ENCODE results near the gene ITGA2B.
"Not testable (repeated sequence)": the region's sequence is repeated elsewhere in the genome, so short reads cannot be mapped to it uniquely, and the experiment has no call there.

ITGA2B gene

DNA sequence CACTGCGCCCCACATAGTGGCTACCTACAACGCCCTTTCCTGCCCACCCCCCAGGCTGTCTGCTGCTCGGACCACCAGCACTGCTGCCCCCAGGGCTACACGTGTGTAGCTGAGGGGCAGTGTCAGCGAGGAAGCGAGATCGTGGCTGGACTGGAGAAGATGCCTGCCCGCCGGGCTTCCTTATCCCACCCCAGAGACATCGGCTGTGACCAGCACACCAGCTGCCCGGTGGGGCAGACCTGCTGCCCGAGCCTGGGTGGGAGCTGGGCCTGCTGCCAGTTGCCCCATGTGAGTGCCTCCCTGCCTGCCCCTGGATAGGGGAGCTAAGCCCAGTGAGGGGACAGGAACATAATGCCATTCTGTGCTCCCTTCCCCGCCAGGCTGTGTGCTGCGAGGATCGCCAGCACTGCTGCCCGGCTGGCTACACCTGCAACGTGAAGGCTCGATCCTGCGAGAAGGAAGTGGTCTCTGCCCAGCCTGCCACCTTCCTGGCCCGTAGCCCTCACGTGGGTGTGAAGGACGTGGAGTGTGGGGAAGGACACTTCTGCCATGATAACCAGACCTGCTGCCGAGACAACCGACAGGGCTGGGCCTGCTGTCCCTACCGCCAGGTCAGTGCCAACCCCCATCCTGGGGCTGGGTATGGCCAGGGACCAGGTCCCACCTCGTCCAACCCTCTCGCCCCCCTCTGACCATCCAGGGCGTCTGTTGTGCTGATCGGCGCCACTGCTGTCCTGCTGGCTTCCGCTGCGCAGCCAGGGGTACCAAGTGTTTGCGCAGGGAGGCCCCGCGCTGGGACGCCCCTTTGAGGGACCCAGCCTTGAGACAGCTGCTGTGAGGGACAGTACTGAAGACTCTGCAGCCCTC is 37.3 kb downstream of the ITGA2B start:
- no peak for DNase-seq (ENCODE audit: low spot score)

DNA sequence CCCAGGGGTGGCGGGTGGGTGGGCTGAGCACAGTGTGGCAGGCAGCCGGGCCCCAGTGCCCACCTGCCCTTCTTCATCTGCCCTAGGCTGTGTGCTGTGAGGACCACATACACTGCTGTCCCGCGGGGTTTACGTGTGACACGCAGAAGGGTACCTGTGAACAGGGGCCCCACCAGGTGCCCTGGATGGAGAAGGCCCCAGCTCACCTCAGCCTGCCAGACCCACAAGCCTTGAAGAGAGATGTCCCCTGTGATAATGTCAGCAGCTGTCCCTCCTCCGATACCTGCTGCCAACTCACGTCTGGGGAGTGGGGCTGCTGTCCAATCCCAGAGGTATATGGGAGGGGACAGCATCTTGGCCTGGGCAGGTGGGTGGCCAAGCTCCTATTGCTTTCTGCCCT is 38.0 kb downstream of the ITGA2B start:
- DNase-seq (ENCODE audit: low spot score) = no peak

DNA sequence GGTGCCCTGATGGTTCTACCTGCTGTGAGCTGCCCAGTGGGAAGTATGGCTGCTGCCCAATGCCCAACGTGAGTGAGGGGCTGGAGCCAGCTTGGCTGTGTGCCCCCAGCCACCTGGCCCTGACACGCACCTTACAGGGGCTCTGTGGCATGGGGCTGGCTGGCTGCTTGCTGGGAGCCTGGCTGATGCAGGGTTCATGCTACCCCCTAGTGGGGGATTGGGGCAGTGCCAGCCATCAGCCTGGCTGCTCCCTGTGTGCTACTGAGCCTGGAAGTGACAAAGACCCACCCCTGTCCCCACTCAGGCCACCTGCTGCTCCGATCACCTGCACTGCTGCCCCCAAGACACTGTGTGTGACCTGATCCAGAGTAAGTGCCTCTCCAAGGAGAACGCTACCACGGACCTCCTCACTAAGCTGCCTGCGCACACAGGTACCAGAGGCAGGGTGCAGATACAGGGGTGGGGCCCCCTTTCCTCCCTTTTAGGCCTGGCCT is 38.7 kb downstream of the ITGA2B start:
- DNase-seq (ENCODE audit: low spot score) = no peak

DNA sequence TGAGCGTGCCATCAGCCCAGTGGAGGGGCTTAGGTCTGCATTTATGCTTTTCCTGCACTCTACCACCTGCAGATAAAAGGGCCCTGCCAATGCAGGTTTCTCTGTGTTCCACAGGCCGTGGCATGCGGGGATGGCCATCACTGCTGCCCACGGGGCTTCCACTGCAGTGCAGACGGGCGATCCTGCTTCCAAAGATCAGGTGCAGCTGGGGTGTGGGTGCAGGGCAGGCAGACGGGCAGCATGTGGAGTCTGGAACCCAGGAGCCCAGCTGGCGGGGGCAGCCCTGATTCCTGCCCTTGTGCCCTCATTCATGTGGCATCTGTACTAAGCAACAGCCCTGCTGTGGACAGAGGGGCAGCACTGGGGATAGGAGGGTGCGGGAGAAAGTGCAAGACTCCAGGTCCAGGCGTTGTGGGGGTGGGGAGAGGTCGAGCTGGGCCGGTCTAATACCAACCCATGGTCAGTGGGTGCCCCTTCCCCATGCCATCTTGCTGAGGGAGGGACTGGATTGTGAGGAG is 39.8 kb downstream of the ITGA2B start:
- DNase-seq (ENCODE audit: low spot score) = no peak

DNA sequence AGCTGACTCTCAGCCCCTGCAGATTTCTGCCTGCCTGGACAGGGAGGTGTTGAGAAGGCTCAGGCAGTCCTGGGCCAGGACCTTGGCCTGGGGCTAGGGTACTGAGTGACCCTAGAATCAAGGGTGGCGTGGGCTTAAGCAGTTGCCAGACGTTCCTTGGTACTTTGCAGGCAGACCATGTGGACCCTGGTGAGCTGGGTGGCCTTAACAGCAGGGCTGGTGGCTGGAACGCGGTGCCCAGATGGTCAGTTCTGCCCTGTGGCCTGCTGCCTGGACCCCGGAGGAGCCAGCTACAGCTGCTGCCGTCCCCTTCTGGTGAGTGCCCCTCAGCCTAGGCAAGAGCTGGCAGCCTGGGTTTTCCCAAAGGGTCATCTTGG is 40.5 kb downstream of the ITGA2B start:
- no peak for DNase-seq (ENCODE audit: low spot score)

DNA sequence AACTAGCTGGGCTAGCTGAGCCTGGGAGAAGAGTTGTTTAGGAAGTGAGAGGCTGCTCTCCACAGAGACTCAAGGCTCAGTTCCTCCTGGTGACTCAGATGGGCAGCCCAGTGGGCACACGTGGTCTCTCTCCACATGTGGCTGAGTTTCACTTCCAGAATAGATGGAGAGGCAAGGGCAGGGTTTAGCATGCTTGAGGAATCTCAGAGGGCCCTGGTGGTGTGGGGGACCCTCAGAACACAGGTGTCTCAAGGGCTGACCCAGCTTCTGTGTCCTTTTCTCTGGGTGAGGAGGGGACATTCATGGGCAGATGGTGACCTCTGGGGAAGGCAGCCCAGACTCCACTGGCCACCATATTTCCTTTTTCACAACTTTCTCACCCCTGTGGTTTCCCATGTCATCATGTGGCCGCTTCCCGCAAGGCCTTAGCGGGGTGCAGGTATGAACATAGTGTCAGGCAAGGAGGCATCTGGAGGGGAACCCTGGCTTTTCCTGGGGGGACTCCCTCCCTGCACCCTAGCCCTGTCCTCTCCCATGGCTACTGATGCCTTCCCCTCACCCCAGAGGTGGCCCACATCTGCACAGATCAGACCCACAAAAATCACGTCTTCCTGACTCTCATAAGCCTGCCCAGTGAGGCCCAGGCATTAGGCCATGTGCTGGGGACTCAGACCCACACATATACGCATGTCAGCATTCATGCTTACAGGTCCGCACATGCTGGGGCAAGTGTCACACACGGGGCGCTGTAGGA is 41.0 kb downstream of the ITGA2B start:
- no peak for DNase-seq (ENCODE audit: low spot score)

DNA sequence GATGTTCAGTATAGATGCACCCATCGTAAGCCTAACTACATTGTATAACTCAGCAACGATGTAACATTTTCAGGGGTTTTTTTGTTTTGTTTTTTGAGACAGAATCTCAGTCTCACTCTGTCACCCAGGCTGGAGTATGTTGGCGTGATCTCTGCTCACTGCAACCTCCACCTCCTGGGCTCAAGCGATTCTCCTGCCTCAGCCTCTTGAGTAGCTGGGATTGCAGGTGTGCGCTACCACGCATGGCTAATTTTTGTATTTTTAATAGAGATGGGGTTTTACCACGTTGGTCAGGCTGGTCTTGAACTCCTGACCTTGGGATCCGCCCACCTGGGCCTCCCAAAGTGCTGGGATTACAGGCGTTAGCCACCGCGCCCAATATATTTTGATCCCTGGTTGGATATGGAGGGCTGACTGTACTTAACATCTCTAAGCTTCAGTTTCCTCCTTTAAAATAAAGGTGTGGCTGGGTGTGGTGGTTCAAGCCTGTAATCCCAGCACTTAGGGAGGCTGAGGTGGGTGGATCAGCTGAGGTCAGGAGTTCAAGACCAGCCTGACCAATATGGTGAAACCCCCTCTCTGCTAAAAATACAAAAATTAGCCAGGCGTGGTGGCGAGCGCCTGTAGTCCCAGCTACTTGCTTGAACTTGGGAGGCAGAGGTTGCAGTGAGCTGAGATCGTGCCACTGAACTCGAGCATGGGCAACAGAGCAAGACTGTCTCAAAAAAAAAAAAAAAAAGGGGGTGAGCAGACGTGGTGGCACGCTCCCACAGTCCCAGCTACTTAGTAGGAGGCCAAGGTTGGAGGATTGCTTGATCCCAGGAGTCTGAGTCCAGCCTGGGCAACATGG is 42.0 kb downstream of the ITGA2B start:
- DNase-seq (ENCODE audit: low spot score) = not testable (repeated sequence)

DNA sequence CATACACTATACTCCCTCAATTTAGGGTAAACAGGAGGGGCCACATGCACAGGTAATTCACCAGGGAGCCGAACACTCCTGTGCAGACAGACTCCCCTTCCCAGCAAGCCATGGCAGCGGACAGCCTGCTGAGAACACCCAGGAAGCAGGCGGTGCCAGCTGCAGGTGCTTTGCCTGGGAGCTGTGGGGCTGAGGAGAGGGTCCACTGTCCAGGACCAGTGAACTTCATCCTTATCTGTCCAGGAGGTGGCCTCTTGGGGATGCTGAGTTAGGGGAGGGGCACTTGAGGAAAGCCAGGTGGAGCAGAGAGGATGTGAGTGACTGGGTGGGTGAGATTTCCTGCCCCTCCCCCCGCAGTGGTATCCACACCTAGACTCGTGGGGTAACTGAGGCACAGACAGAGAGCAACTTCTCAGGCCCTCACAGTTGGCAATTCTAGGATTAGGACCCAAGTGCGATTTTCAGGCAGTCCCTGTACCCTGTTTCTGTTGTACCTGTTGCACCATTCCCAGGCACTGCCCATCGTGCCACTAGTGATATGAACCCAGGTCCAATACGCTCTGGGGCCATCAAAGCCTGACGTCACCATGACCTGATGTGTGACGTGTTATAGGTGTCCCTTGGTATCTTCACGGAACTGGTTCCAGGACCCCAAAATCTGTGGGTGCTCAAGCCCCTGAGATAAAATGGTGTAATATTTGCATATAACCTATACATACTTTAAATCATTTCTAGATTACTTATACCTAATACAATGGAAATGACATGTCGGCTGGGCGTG is 43.2 kb downstream of the ITGA2B start:
- DNase-seq (ENCODE audit: low spot score) = no peak

DNA sequence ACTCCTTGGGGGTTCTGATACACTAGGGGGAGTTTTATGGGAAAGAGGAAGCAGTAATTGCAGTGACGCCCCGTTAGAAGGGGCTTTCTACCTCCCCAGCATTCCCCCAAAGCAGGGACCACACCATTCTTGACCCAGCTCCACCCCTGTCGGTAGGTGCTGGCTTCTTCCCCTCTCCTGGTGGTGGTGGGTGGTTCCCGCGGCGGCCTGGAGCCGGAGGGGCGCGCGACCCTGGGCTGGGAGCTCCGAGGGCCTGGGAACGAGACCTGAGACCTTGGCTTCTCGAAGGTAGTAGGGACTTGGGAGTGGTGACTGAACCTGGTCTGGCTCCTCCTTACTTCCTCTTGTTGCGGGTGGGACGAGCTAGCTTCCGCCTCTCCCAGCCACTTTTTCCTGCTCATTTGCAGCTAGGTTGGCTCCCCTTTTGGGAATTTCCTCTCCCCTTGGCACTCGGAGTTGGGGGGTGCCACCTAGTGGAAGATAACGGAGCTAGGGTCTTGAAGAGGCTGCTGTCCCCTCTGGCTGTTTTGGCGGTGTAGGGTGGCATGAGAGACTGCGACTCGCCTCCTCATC is 43.9 kb downstream of the ITGA2B start:
- no peak for DNase-seq (ENCODE audit: low spot score)

DNA sequence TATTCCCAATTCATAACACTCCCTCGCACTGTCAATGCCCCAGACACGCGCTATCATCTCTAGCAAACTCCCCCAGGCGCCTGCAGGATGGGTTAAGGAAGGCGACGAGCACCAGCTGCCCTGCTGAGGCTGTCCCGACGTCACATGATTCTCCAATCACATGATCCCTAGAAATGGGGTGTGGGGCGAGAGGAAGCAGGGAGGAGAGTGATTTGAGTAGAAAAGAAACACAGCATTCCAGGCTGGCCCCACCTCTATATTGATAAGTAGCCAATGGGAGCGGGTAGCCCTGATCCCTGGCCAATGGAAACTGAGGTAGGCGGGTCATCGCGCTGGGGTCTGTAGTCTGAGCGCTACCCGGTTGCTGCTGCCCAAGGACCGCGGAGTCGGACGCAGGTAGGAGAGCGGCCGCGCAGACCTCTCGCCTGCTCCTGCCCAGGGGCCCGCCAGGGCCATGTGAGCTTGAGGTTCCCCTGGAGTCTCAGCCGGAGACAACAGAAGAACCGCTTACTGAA is 44.5 kb downstream of the ITGA2B start, which contains the start of gene GRN:
GRN (plus strand) TSS at position 364 of the 515 bp plus-strand sequence. CDS start 3,863 bp downstream, outside the sequence.
- peak; percentile 95 for DNase-seq (ENCODE audit: low spot score)

DNA sequence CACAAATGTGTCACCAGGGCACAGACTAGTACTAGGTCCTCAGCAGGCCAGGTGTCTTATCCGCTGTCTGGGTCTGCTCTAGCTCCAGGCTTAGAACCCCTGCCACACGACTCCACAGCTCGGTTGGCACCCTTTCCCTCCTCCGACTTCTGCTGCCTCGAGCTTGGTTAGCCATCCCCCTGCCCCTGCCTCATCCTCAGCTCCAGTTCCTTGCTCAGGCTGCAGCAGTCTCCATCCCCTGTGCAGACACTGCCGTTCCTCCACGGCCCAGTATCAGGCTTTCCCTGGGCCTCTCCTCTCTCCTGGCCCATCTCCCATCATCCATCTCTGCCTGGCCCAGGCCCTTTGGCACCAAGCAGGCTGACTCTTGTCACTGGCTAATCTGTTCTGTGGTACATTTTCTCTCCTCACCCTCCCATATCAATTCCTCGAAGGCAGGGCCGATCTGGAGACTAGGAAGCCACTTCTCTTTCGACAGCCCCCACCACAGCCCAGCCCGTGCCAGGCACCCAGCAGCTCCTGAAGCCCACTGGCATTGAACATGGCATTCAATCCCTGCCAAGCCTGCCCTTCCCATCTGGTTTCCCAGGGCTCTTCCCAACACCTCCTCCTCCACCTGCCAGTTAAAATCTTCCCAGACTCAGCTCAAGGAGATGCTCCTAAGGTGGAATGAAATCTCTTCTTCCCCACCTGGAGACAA is 45.8 kb downstream of the ITGA2B start:
- DNase-seq (ENCODE audit: low spot score) = no peak

DNA sequence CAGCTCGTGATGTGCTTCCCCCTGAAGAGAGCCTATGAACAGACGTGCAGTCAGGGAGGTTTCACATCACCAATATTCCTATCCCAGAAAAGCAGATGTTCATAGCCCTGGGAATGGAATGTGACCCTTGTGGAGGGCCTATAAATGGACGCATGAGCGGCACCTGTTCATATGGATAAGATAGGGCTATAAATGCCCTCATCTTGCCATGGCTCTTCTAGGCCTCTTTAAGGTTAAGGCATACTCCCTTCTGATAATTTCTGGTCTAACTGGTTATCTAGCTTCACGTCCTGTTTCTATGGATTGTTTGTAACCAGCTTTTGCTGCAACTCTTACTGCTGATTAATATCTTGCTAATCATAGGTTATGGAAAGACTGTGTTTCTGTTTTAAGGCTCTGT is 48.9 kb downstream of the ITGA2B start:
- DNase-seq (ENCODE audit: low spot score) = not testable (repeated sequence)

DNA sequence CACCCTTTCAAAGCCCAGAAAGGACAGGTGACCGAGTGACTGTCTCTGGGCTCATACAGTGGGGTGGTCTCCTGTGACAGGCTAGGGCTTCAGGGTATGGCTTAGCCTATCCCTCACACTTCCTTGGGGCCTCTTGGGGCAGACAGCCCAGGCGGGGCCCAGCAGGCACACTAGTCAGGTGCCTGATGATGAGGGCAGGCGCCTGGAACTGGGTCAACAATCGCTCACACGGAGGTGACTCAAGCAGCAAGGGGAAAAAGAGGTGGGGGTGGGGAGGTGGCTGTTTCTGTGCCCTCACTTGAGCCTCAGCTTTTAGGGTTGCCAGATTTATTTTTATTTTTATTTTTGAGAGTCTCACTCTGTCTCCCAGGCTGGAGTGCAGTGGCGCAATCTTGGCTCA is 50.7 kb downstream of the ITGA2B start:
- no peak for DNase-seq (ENCODE audit: low spot score)

DNA sequence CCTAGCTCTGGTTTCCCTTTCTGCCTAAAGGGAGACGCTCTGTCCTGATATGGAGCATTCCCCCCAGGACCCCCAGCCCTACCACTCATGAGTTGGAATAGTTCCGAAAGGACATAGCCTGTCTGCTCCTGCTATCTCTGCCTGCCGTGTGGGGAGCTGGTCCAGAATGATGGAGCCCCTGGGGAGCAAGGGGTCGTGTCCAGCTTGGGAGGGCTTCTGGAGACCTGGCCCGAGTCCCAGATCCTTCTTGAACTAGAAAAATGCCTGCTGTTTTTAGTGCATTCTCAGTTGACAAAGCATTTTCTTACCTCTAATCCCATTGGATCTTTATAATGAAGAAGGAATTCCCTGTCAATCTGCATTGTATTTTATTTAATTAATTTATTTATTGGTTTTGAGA is 53.5 kb downstream of the ITGA2B start:
- no peak for DNase-seq (ENCODE audit: low spot score)

DNA sequence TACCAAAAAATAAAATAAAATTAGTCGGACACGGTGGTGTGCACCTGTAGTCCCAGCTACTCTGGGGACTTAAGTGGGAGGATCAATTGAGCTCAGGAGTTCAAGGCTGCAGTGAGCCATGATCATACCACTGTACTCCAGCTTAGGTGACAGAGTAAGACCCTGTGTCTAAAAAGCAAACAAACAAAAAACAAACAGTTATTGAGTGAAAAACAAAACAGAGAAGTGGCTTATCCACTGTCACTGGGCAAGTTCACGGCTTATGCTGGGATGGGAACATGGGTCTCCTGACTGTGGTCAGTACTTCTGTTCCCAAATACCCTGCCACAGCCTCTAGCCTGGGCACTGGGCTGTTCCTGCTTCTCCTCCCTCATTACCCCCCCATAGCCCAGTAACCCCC is 53.9 kb downstream of the ITGA2B start:
- no peak for DNase-seq (ENCODE audit: low spot score)

DNA sequence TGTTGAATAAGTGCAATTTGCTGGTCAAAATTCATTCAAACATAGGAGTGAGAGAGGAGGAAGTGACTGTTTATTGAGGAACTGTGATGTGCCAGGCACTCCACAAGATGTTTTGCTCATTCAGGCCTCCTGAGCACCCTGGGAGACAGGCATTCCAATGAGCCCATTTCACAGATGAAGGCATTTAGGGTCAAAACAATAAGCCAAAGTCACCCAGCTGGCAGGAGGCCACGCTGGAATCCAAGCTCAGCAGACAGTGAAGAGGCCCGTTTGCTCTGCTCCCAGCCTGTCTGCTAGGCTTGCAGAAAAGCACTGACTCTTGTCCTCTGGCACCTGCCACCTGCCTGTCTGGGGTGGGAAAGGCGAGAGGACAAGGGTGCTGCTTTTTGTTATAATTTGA is 54.7 kb downstream of the ITGA2B start:
- DNase-seq (ENCODE audit: low spot score) = no peak

DNA sequence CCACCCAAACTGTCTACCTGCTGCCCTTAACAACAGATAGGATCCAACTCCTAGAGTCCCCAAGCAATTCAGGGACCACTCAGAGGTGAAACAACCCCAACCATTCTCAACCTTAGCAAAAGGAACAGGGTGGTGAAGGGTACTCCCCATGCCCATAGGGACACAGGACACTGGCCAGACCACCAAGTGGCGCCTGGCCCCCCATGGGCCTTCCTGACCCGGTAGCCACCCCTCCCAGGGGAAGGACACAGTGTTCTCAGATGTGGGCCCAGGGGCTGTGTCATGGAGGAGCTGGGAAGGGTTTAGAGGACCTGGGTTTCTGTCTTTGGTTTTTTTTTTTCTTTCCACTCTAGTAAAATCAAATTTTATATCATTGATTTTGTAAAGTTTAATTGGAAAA is 55.1 kb downstream of the ITGA2B start:
- DNase-seq (ENCODE audit: low spot score) = no peak

DNA sequence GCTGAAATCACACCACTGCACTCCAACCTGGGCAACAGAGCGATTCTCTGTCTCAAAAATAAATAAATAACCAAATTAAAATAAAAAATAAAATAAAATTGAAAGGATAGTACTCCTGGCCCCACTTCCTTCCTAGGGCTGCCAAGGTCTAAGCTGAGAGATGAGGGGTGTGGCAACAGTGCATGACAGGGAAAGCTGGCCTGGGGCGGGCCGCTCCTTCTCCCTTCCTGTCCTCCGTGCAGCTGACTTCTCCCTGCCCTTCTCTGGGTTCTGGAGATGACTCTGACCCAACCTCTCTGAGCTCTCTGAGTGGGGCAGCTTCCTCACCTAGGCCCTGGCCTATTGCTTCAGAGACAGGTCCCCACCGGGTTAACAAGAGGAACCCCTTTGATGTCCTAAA is 56.1 kb downstream of the ITGA2B start:
- no peak for DNase-seq (ENCODE audit: low spot score)

DNA sequence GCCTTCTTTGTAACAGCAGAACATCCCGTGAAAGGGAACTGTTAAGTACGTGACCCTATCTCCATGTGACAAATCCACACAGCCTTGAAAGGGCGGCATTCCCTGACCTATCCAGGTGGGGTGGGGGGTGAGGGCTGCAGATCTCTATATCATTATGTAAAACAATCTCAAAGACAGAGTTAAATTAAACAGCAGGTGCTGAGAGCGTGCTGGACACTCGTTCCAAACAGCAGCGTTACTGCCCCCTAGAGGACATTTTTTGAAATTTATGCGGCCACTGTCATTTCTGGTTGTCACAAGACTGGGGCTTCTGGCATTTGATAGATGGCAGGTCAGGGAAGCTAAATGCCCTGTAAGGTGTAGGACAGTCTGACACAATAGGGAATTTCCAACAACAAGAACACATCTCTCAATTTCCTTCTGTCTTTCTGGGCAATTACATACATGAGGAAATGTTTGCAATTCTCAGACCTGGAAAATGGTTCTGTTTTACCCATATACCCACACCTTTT is 58.1 kb downstream of the ITGA2B start:
- peak; percentile 72 for DNase-seq (ENCODE audit: low spot score)

DNA sequence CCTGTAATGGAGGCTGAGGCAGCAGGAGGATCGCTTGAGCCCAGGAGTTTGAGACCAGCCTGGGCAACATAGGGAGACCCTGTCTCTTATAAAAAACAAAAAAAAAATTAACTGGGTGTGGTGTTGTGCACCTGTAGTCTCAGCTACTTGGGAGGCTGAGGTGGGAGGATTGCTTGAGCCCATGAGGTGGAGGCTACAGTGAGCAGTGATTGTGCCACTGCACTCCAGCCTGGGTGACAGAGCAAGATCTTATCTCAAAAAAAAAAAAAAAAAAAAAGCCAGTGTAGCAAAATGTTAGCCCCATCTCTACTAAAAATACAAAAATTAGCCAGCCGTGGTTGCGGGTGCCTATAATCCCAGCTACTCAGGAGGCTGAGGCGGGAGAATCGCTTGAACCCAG is 59.2 kb downstream of the ITGA2B start:
- DNase-seq (ENCODE audit: low spot score) = not testable (repeated sequence)

All from left forelimb (tissue), 1 donor.